Stimulated activated naive CD4-positive, alpha-beta T cell treated with Interleukin-2 at 50 U/mL for 16 hours (primary cell): ENCODE data around the gene TAF4.

ENCODE experiments used
- DNase-seq: peaks from one replicate; lab custom pipeline; 2025; lab: John Stamatoyannopoulos, UW

The TAF4 gene

GRCh38 chr20:62019881-62020492, 45.7 kb downstream of the TAF4 start:
- DNase-seq = no peak

- DNase-seq = no peak
Observed at GRCh38 chr20:62019144-62019805, 46.4 kb downstream of the TAF4 start.

GRCh38 chr20:62018437-62019143, 47.1 kb downstream of the TAF4 start:
- no peak for DNase-seq

GRCh38 chr20:62015540-62016288, 50.0 kb downstream of the TAF4 start:
- DNase-seq = no peak

DNA sequence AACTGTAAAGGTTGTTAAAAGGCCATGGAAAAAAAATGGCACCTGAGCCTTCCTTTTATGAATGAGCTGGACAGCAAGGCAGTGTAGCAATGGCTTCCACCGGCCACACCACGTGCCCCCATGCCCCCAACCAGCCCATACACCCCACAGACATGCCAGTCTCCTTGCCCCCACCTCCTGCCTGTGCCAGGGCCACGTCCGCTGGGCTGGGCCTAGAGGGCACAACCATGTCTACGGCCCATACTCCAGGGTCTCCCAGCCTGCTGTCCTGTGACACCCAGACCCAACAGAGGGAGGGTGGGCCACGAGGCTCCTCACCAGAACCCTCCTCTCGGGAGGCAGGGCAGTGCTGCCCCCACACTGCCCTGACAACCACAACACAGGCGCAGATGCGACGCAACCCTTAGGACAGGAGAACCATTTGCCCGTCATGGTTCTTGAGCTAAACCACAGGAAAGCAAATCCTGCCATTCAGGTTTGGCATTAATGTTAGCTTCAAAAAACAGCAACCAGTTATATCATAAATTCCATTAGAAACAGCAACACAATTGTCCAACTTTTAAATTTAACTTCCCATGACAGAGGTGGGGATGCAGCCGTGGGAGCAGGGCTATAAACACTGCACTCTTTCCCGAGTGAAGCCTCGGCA, 50.7 kb downstream of the TAF4 start:
- no peak for DNase-seq

DNA sequence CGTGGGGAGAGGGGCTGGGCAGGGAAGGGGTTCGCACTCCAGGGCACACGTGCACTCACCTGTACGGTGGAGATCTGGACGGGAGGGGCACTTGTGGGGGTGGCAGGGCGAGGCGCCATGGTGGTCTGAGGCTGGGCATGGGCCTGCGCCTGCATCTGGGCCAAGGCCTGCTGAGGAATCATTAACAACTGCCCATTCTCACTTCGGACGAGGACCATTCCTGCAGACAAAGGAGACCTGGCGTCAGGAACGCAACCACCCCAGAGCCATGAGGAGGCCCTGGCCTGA, 51.2 kb downstream of the TAF4 start:
- no peak for DNase-seq

DNA sequence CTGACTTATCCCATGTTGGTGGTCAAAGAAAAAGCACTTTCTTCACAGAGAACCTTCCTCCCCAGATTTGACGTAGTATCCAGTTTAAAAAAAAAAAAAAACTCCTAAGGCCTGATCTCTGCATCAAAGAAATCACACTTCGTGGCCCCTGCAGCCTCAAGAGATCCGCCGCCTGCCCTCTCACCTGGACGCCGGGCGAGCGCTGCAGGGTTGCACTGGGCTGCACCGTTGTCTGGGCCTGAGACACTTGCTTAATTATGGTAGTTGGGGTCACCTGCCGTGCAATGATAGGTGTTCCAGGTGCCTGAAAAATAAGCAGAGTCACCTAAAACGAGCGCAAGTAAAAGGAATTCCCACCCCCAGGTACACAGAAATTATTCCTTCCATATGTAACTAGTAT, 53.0 kb downstream of the TAF4 start:
- no peak for DNase-seq

DNA sequence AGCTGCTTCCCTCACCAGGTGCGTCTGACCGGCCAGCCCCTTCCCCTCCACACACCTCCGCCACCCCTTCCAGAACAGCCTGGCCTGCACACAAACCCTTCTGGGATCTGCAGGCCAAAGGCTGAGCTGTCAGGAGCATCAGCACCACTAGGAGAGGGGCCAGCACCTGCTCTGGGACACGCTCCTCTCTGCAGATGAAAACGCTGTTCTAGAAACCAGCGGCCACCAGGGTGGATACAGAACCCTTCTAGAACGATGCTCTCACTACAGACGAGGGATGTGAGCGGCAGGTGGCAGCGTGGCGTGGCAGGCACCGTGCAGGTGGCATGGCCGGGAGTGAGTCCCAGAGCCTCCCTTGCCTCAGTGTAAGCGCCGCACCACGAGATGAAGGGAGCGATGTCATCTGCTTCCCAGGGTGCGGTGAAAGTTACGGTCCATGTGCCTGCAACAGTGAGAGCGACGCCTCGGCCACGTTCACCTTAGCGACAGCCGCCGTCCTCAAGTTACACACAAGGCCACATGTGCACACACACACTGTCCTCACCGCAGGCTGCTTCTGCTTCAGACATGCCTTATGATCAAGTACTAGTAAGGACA, 53.6 kb downstream of the TAF4 start:
- DNase-seq = no peak

- no peak for DNase-seq
Observed at GRCh38 chr20:62011403-62011790, 54.3 kb downstream of the TAF4 start.

DNA sequence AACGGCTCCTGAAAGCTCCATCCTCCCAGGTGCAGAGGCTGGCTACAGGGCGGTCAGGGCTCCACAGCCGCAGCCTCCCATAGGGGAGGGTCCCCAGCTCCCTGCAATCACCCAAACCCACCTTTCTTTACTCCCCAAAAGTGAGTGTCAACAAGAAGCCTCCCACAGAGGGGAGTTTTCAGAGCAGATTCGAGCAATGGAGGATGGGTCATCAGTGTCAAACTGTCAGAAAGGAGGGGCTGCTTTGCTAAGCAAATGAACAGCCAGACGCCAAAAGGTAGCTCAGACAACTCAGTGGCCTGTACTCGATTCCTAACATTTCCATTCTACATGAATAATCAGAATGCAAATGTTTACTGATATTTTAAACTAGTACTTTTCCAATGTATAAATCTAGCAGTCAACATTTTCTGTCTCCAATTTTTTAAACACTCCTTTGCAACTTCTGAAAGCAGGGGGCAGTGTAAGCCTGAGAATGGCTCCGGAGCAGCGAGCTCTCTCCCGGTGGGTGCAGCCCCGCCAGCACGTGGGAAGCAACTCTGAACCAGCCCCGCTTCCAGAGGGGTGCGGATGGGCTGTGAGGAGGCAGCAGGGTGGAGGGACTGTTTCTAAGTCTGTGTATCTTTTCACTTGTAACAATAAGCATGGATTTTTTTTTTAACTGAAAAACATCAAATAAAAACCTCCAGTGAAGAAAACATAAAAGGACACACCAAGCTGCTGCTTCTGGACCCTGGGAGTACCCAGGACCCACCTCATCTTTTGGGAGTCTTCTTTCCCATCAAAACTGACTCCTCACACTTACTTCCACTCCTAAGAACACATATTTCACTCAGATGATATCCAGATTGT, 54.9 kb downstream of the TAF4 start:
- DNase-seq = peak; percentile 34

DNA sequence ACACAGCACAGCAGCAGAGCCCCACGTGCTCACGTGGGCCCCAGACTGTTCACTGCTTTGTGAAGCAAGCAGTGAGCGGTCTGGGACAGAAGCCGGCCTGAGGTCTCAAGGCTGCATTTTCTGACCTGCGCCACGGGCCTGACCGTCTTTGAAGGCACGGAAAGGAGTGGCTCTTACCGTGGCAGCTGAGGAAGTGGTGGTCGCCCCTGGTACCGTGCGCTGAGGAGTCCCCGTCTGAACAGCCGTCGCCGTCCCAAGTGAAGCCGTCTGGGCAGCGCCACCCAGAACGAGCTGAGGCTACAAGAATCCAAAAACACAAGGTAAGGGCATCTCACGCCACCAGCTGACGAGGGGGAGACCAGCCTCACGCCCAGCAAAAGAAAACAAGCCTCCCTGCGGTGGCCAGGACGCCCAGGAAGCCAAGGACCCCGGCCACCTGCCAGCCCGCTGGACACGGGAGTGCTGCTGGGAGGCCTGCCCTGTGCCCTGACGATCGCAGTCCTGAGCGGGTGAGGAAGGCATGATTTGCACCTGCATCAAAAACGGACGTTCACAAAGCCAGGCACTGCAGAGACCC, 55.7 kb downstream of the TAF4 start:
- no peak for DNase-seq

- no peak for DNase-seq
Observed at GRCh38 chr20:62009322-62009721, 56.4 kb downstream of the TAF4 start.

- no peak for DNase-seq
Observed at GRCh38 chr20:62008643-62009183, 57.0 kb downstream of the TAF4 start.

DNA sequence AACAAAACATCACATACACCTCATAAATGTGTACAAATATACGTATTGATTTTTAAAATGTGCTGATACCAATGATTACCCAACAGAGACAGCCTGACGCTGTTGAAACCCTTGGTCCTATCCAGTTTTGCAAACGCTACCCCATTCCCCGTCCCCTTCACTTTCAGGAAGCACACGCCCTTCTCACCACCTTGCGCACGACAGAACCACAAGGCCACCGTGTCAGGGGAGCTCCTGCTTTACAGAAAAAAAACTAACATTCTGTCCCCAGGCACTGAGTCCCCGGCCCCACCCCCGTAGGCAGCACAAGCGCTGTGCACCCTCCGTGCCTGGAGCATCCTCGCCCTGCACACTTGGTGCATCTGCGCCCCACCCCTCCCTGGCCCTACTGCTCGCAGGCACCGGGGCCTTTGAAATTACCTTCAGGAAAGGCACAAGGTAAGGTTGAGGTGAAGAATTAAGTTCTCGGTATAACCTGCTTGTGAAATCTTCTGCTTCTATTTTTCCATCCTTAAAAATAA, 58.5 kb downstream of the TAF4 start:
- DNase-seq = no peak

- DNase-seq = no peak
Observed at GRCh38 chr20:62006482-62006881, 59.2 kb downstream of the TAF4 start.

GRCh38 chr20:62004614-62005013, 61.1 kb downstream of the TAF4 start:
- DNase-seq = no peak

- DNase-seq = no peak
Observed at GRCh38 chr20:62003567-62004405, 61.9 kb downstream of the TAF4 start.

- DNase-seq = no peak
Observed at GRCh38 chr20:62002882-62003480, 62.7 kb downstream of the TAF4 start.

DNA sequence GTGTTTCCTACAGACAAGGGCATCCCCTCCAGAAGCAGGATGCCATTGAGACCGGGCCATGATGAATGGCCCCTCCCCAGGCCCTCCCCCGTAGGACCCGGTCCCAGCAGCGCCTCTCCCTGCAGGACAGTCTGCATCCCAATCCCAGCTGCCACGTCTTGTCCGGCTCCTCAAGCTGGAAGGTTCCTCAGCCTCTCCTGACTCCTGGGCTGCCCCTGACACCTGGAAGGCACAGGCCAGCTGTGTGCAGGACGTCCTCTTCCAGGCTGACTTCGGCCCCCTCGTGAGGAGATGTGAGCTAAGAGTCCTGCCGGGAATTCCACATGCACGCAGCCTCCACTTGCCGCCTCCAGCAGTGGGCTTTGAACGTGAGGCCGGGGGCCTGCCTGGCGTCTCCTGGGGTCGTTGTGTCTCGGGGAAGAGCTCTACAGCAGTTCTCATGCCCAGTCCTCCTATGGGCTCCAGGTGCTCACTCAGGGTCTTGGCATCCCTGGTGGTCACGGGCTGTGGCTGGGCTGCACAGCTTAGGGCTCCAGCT, 64.4 kb downstream of the TAF4 start:
- no peak for DNase-seq
